SHP77 (cell line): Measurements from ENCODE around the gene VSX1.

Experiments used
- DNase-seq, 2 experiments: peaks; one replicate each; lab custom pipeline; 2025; lab: John Stamatoyannopoulos, UW

Gene VSX1

DNA sequence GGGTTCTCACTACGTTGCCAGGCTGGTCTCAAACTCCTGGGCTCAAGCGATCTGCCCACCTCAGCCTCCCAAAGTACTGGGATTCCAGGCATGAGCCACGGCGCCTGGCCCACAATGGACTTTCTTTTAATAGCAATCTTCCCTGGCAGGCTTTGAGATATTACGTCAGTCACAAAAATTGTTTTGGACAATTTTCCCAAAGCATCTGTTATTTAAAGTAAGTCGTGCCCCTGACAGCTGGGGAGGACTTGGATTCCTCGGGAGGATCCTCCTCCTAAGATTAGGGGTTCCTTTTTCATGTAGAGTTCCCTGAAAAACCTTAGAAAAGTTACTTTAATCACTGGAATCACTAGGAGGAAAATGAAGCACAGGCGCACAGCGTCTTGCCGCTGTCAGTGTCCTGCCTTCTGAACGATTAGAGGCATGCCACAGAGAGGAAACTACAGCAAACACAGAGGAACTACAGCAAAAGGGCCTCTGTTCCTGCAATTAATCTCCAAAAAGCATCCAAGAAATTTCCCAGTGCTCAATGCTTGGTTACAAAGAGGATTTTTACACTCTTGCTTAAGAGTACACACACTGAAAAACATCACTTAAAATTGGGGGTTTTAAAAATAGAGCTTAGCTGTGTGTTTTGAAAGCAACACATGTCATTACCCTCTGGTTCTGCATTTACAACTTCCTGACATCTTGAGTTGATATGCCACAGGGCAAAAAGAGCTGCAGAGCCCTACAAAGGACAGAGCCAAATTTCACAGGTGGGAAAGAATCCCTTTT lies 28.5 kb downstream of the VSX1 start:
- DNase-seq, result no peak

GRCh38 chr20:25052255-25053194 lies 29.4 kb downstream of the VSX1 start:
- DNase-seq, result no peak

DNA sequence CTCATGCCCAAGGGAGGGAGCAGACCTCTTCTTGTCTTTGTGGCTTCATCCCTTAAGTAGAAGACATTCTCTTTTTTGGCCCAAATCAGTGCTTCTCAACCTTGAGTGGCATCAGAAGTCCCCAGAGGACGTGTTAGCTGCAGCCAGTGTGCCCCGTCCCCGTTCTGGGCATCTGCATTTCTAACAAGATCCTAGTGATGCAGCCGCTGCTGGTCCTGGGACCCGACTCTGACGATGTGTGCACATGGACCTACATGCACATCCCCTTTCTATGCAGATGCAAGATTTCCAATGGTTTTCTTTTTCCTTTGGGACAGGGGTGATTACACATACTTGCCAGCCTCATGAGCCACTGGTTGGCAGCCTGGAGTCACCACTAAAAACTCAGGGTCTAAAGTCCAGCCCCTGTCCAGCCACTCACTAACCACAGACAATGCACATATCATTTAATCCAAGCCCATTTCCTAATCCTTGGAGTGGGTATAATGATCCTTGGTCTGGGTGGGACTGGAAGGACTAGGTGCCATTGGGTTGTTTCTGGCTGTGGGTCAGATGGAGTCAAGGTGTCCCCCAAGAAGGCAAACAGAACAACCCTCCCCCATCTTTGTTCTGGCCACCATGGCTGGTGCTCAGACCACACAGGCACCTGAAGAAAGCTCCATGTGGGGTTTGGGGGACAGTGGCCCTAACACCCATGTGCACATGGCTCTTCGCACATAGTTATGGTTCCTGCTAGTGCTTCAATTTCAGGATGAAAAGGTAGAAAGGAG lies 30.4 kb downstream of the VSX1 start:
- DNase-seq, result no peak

- no peak for DNase-seq
Measured at GRCh38 chr20:25050501-25051350, 31.2 kb downstream of the VSX1 start.

DNA sequence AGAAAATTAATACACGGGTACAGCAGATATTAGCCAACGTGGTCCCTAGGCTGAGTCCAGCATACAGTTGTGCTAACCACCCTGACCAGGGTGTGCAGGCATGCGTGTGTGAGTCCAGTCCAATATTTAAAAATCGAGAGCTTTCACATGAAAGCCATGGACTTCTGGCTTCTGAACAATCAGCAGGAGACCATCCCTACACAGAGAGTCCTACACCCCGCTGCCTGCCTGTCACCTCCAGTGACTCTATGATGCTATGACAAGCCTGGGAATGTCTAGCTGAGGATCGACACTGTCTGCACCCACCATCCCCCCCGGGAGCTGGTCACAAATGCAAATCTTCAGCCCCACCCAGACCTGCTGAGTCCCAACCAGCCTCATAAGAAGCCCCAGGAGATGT lies 31.9 kb downstream of the VSX1 start:
- DNase-seq, result no peak

- DNase-seq, result no peak
Measured at GRCh38 chr20:25049261-25050060, 32.5 kb downstream of the VSX1 start.

- no peak for DNase-seq
Measured at GRCh38 chr20:25048519-25048952, 33.4 kb downstream of the VSX1 start.

DNA sequence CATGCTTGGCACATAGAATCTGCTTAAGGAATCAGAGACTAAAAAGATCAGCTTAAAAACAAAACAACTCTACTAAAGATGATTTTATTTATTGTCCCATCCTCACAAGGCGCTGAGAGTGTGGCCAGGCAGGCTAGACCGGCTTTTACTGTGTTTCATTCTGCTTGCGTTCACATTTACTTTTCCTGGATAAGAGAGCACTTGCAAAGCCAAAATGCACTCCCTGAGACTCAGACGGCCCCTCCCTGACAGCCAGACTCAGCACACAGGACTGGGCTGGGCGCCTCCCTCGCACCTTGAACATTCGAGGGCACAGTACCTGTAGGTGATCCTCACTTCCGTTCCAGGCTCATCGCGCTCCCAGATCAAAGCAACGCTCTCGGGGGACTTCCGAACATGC lies 34.2 kb downstream of the VSX1 start:
- no peak for DNase-seq

- DNase-seq, result no peak
Measured at GRCh38 chr20:25046736-25047666, 34.9 kb downstream of the VSX1 start.

DNA sequence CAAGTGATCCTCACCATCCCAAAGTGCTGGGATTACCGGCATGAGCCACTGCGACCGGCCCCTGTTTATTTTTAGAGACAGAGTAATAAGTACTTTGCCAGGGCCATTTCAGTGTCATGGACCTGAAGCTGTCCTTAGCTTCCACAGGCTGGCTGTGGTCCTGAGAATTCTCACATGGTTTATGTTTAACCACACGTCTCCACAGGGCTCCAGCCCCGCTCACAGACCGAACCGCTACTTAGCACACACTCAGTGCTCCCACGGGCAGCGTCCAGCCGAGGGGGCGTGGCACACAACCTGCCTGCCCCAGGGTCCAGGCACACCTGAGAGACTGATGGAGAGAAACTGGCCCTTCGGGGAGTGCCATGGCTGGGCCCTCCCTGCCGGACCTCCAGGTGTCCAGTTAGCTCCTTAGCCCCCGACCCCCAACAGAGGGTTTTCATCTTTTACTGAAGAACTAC lies 35.7 kb downstream of the VSX1 start:
- DNase-seq, result no peak

DNA sequence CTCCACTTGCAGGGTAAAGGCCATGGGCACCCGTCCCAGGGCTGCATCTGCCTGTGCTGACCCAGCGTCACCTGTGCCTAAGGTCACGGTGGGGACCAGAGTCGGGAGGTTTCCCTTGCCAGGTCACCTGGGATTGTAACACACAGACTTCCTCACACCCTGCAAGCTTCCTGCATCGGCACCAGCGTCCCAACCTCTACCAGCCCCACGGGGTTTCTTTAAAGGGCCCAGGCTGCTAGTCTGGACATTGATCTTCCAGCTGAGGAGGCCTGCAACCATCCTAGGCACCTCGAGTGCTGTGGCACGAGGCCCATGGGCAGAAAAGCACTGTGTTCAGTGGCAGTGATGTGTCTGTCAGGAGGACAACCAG lies 36.6 kb downstream of the VSX1 start:
- DNase-seq, result no peak

GRCh38 chr20:25044660-25045342 lies 37.1 kb downstream of the VSX1 start:
- DNase-seq, result no peak

GRCh38 chr20:25044261-25044560 lies 37.7 kb downstream of the VSX1 start:
- DNase-seq, result no peak

DNA sequence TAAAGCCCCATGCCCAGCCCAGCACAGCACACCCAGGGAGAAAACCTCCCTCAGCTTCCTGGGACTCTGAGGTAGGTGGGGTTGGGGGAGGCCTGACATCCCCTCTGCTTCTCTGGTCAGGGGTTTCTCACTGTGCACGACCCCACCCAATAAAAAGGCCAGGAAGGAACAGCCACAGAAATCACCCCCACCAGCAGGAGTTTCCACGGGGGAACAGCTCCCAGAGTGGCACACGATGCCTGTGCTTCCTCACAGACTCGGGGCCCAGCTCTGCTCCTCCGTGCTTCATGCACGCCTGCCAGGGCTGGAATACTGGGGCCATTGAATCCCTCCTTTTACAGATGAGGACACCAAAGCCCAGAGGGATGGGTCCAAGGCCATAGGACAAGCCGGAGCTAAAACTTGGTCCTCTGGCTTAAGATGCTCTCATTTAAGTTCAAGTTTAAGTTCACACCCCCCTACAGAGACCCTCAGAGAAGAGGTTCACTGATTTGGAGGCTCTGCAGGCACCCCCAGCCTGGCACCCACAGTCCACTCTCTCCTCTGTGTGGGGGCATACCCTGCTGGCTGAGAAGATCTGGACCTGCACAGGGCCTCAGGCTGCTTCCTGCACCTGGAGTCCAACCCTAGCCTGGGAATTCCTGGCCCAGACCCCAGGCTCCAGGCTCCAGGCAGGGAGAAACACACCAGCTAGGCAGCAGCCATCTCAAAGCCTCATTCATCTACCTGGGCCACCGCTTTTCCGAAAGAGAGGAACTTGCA lies 38.3 kb downstream of the VSX1 start:
- no peak for DNase-seq

- DNase-seq, result no peak
Measured at GRCh38 chr20:25042531-25043498, 39.1 kb downstream of the VSX1 start.

DNA sequence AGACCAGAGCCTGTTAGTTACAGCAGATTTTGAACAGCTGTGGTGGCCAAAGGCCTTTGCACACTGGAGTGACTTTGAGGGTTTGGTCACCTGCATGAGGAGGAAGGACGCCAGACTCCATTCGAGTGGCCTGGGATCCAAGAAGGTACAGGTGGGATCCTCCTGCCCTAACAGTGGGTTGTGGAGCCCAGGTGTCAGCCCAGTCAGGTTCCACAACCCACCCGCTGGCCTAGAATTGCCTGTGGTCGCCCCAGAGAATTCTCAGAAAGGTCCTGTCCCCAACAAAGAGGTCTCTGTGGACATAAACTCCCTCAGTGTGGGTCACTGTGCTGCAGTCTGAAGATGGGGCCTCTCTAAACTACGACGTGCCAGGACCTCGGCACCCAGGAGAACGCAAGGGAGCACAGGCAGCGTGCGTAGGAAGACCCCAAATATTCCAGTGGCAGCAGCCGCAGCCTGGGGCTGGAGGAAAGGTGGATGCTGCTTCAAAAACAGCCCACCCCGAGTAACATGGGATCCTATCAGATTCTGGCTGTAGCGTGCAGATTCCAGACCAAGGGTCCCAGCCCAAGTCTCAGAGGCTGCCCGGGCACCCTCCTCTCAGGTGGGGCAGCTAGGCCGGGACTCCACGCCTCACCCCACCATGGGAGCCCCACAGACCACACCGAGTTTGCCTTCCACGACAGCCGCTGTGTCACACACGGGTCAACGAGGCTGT lies 40.0 kb downstream of the VSX1 start:
- no peak for DNase-seq
